Right lobe of liver (tissue), 6 donors: ENCODE measurements around the gene THY1. TPM values are rescaled to one million over a fixed set of nuclear protein-coding genes. Genes with fewer than 3 reads are reported as not detected.

Experiments
- ATAC-seq, 4 donors: fragments of 200-7000 bp; cut with Tn5 transposase; one replicate each; pipeline ENCODE4 v1.9.1; 2020; ENCODE audit warnings: mild to moderate bottlenecking in 4 of 4, moderate library complexity in 4 of 4
- DNase-seq, 3 donors: peaks; one replicate each; pipeline ENCODE4 v3.0.0-alpha.2; 2020
- H3K27ac ChIP-seq, 3 donors: fragments of 200-600 bp; one replicate each; pipeline ENCODE4 v1.8.0; 2022
- H3K27me3 ChIP-seq, 2 donors: fragments of 200-600 bp; one replicate each; pipeline ENCODE4 v1.8.0; 2022
- H3K36me3 ChIP-seq, 4 donors: fragments of 200-600 bp; sonication (generic) in 1 of 4; one replicate each; pipeline versions ENCODE4 v1.5.1 to v1.8.0; 2017 to 2022; ENCODE audit warnings: control low read depth in 1 of 4
- H3K4me1 ChIP-seq, 4 donors: fragments of 200-600 bp; sonication (generic) in 1 of 4; one replicate each; pipeline versions ENCODE4 v1.5.1 to v1.8.0; 2017 to 2022; ENCODE audit warnings: control low read depth in 1 of 4
- H3K4me3 ChIP-seq, 3 donors: fragments of 200-600 bp; one replicate each; pipeline ENCODE4 v1.8.0; 2022
- H3K9me3 ChIP-seq, 4 donors: fragments of 200-600 bp; sonication (generic) in 1 of 4; one replicate each; pipeline versions ENCODE4 v1.5.1 to v1.8.0; 2017 to 2022; ENCODE audit warnings: control low read depth in 1 of 4
- CTCF ChIP-seq, 4 donors: fragments of 200-600 bp in 3 of 4; fragments of 450-650 bp in 1 of 4; IDR thresholded peaks; one replicate each; pipeline versions ENCODE4 v1.5.1 to v1.8.0; 2016 to 2022; ENCODE audit warnings: antibody characterized with exemption in 4 of 4, mild to moderate bottlenecking in 2 of 4
- POLR2A ChIP-seq: fragments of 450-650 bp; IDR thresholded peaks from one replicate; pipeline ENCODE4 v1.6.1; 2017; ENCODE audit warnings: antibody characterized with exemption, mild to moderate bottlenecking
- WGBS: methylation state at CpG from one replicate; pipeline ENCODE4 v1.1.6; 2018; ENCODE audit warnings: low coverage, low lambda C conversion rate; ENCODE audit not compliant: insufficient coverage; ENCODE audit errors: missing lambda C conversion rate; 5-methylcytosine and 5-hydroxymethylcytosine counted together
- intact Hi-C, 2 donors: fragments of 100-400 bp; cut with DNase I; formaldehyde crosslinking; loops; one replicate each; pipeline versions ENCODE4 v1.11.2 to v1.14.1; 2022
- long read RNA-seq: library from polyadenylated mRNA; unstranded; transcript quantifications from one replicate; pipeline ENCODE4 v2.0.0, GENCODE V29; 2019
- total RNA-seq, 6 experiments: library from RNA; depleted of rRNA in 2 of 6; stranded (reverse); fragments of >200 nt in 2 of 6; fragmentation: NEBNext Ultra II Directional in 3 of 6; extraction: Animal tissue kit (Norgen Biotek cat#: 25700) in 3 of 6; gene quantifications; one replicate each; pipeline versions ENCODE4 v1.1.0 to v1.2.4, GENCODE V29; 2016 to 2023
- donor health status: DM: no; HTN: yes; CAD: no.
- donor health status: DM: no; HTN: no; CAD: no.
- donor health status: DM: no; HTN: no; CAD: no.
- donor health status: DM: no; HTN: yes; CAD: no.
- donor health status: DM: no; HTN: yes; CAD: no.

Gene THY1
- total RNA-seq = 1 to 10 TPM in 4 of 6 experiments, under 1 TPM in 2; 0.13 to 5.3 (median 2.1) TPM
- long read RNA-seq = 0 reads

GRCh38 chr11:119422809-119423508, at the start of gene THY1:
TSS of gene THY1 (minus strand) at chr11:119423172. CDS start at chr11:119420905, 2,267 bp downstream.
- no peaks in the 10 kb centered on the region for H3K36me3 ChIP-seq
- H3K27me3 ChIP-seq = no peaks in the 10 kb centered on the region
- ATAC-seq (peak in 1 of 4 donors; percentile 14), DNase-seq (no peak)
- H3K27ac ChIP-seq = no peak within 1 kb of the TSS
- 8% methylated on average over 16 of the region's 41 CpGs for WGBS
- intact Hi-C loops = no loop called here
- H3K9me3 ChIP-seq = no peaks in the 10 kb centered on the region
- no peaks in the 10 kb centered on the region for H3K4me1 ChIP-seq
- TF ChIP-seq CTCF (IDR thresholded peaks at IDR 0.05) (no peak), POLR2A (no peak)
- H3K4me3 ChIP-seq = peak within 1 kb of the TSS in 2 of 3 donors; percentile 9 to 21

GRCh38 chr11:119472186-119472855, 49.3 kb upstream of the THY1 start:
- TF ChIP-seq CTCF (IDR thresholded peaks at IDR 0.05) (no peak), POLR2A (no peak)
- 57% methylated on average over 10 of the region's 10 CpGs for WGBS
- intact Hi-C loops = loop anchor here (10.0 kb wide), 2 partner anchors 98 to 108 kb away; no protein-coding TSS in a partner anchor

GRCh38 chr11:119471329-119471728, 48.4 kb upstream of the THY1 start:
- intact Hi-C loops = loop anchor here (10.0 kb wide), 2 partner anchors 97 to 107 kb away; no protein-coding TSS in a partner anchor
- WGBS = 90% methylated on average over 3 of the region's 8 CpGs
- H3K36me3 ChIP-seq = no peaks in the 10 kb centered on the region
- no peak overlapping the region for H3K27ac ChIP-seq
- peaks cover 0 to 10% (median 2%) of the 10 kb centered on the region in 4 donors for H3K4me1 ChIP-seq
- H3K27me3 ChIP-seq = no peaks in the 10 kb centered on the region
- H3K9me3 ChIP-seq = no peaks in the 10 kb centered on the region
- DNase-seq (peak in 1 of 3 donors; percentile 33), ATAC-seq (peak in 1 of 4 donors; percentile 8)
- no peak overlapping the region for H3K4me3 ChIP-seq
- TF ChIP-seq CTCF (IDR thresholded peaks at IDR 0.05) (no peak), POLR2A (no peak)

More at GRCh38 chr11:119472186-119472855, 49.3 kb upstream of the THY1 start:
- Histone ChIP-seq H3K4me1 (peaks cover 0 to 10% (median 2%) of the 10 kb centered on the region in 4 donors), H3K4me3 (no peak overlapping the region), H3K27ac (no peak overlapping the region), H3K9me3 (no peaks in the 10 kb centered on the region), H3K27me3 (no peaks in the 10 kb centered on the region), H3K36me3 (no peaks in the 10 kb centered on the region)
- peak in 1 of 3 donors; percentile 37 for DNase-seq
- peak; percentile 64 to 83 (median 78) for ATAC-seq

GRCh38 chr11:119470317-119471291, 47.6 kb upstream of the THY1 start:
- Histone ChIP-seq H3K27ac (no peak overlapping the region), H3K4me1 (peaks cover 0 to 10% (median 2%) of the 10 kb centered on the region in 4 donors), H3K4me3 (no peak overlapping the region), H3K27me3 (no peaks in the 10 kb centered on the region), H3K36me3 (no peaks in the 10 kb centered on the region), H3K9me3 (no peaks in the 10 kb centered on the region)
- WGBS = 81% methylated on average over 2 of the region's 15 CpGs
- ATAC-seq (no peak), DNase-seq (peak in 1 of 3 donors; percentile 30)
- no peak for TF ChIP-seq CTCF (IDR thresholded peaks at IDR 0.05)
- intact Hi-C loops = loop anchor here (10.0 kb wide), 2 partner anchors 96 to 106 kb away; no protein-coding TSS in a partner anchor
